Caki2 (cell line): ENCODE data around the gene ERBB4. TPM values are rescaled to one million over a fixed set of nuclear protein-coding genes. Genes with fewer than 3 reads are reported as not detected.
"Not testable (repeated sequence)": the region's sequence is repeated elsewhere in the genome, so short reads cannot be mapped to it uniquely, and the experiment has no call there.

Source experiments
- DNase-seq: peaks from one replicate; pipeline ENCODE4 v3.0.0-alpha.2; 2015; ENCODE audit warnings: low read depth
- in situ Hi-C: cut with HindIII; loops from 2 replicates; pipeline ENCODE4 v1.10.0; 2016; ENCODE audit warnings: low sequenced_read_pairs, low pct_unique_long_range_greater_than_20kb, mixed read lengths
- total RNA-seq: library from RNA; depleted of rRNA; stranded (reverse); fragments of >200 nt; shearing (Covaris generic); gene quantifications from 2 replicates; pipeline ENCODE4 v1.2.3, GENCODE V29; 2014; ENCODE audit warnings: low replicate concordance

ERBB4 gene
- total RNA-seq, 1 experiment from 2014 or later = 0.10 TPM

DNA sequence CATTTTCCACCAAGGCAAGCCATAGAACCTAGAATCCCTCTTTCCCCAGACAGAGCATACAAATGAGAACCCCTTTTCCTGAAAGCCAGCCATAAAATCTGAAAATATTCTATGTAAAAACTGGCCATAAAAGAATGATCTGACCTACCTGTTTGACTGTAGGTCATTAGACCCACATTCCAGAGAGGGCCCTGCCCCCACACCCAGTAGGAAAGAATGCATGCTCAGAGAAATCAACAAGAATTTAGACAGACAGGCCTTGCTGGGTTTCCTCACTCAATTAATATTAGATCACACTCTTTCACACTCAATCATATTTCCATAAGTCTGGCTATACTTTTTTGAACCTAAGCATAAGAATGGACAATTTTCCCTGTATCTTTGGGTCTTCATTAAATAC, 929.5 kb downstream of the ERBB4 start:
- in situ Hi-C loops = no loop called here
- no peak for DNase-seq

DNA sequence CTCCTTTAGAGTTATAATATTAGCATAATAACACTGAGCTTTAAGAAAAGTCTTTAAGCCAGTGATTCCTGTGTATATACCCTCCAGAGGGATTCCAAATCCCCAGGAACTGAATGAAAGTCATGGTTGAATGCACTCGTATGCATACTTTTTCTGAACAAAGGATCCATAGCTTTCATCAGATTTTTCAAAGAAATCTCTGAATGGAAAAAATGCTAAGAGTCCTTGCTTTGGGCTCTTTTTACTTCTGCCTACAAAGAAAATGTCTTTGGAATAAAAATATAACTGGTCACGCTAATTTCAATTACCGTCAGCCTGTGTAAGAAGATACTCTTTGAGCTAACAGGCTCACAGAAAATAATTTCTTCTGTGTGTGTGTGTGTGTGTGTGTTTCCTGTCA, 939.5 kb downstream of the ERBB4 start:
- no peak for DNase-seq
- in situ Hi-C loops = no loop called here

DNA sequence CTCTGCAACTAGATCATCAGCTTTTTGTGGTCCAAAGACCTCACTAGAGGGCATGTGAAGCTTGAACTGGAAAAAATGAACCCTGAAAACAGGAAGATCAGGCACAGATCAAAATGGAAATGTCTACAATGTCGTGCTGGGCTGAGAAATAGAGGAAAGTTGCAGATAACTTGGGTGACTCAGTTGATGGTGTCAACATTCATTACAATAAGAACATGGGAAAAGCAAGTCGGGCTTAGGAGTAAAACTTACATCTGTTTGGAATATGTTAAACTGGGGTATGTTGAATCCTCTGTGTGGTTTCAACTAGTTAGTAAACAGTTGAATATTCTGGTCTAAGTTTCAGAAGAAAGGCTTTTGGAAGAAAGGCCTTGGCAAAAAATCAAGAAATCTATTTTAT, 940.4 kb downstream of the ERBB4 start:
- in situ Hi-C loops = no loop called here

DNA sequence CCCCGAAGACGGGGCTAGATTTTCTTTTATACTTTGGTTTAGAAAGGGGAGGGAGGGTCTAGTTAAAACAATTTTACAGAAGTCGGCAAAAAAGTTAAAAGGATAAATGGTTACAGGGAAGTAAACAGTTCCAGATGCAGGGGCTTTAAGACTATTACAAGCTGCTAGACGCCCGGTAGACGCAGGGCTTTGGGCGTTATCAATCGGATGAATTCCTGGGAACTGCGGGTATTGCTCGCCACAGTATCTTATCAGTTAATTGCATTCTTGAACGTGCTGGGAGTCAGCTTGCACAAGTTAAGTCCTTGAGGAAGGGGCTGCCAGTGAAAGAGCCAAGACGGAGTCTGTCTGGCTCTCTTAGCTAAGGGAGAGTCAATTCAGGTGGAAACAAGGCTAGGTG, 946.6 kb downstream of the ERBB4 start:
- DNase-seq, in situ Hi-C loops: not testable (repeated sequence)

More for the DNA sequence above, 940.4 kb downstream of the ERBB4 start:
- DNase-seq = no peak

DNA sequence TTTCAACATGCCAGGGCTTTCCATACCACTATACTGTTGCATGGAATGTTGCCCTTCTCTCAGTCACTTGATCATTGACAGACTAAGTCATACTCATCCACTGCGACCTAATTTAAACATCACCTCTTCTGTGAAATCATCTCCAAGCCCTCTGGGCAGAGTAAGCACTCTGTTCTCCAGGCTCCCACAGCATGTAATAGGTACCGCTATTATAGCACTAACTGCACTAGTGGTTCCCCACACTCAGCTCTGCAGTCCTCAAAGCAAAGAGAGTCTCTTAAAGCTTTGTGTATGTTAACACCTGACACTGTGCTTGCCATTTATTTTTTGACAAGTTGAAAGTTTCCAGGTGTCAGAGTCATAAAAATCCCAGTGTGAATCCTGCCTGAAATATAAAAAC, 947.2 kb downstream of the ERBB4 start:
- DNase-seq = no peak
- in situ Hi-C loops = no loop called here

DNA sequence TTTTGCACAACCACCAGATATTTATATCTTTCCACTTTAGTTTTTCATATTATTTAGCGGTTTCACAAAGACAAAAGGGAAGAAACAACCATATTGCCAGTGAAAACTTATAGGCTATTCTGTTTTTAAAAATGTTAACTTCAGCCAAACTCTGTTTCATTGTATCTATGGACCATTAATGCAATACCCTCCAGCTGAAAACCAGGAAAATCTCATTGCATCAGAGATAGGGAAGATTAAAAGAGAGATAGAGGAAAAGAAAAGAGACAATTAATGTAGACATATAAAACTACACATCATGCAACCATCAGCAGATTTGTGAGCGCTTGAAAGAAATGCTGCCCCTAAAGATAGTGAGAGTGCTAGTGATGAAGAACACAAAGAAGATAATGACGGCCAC, 970.2 kb downstream of the ERBB4 start:
- in situ Hi-C loops = no loop called here
- DNase-seq = no peak

DNA sequence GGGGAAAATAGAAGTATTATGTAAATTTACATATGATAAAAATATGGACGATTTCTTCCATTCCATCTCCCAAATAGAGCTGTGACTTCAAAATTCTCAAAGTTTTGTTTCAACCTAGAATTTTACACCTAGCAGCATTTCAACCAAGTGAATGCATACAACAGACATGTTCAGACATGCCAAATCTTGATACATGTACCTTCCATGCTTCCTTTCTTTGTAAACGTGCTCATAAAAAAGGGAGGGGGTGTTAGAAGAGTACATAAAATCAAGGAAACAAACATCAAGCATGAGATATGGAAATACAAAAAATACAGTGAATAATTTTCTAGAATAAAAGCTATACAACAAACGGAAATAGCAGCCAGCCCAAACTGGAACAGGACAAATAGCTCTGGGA, 974.2 kb downstream of the ERBB4 start:
- in situ Hi-C loops = no loop called here
- DNase-seq = no peak

DNA sequence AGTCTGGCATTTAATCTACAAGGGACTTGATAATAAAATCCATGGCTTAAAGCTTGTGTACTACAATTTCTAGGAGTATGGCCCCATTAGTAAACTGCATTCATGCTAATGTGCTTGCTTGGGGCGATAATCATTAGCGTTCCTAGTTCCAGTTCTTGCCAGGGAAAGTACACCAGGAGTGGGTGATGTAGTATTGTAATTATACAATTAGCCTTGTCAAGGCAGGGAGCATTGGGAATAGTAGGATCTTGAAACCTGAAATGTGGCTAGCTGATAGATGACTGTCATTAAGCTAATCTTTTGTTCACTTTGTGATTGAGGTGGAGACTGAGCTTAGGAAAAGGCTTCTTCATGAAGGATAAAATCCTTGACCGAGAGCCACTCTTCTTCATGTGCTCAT, 993.0 kb downstream of the ERBB4 start:
- no peak for DNase-seq
- in situ Hi-C loops = no loop called here

DNA sequence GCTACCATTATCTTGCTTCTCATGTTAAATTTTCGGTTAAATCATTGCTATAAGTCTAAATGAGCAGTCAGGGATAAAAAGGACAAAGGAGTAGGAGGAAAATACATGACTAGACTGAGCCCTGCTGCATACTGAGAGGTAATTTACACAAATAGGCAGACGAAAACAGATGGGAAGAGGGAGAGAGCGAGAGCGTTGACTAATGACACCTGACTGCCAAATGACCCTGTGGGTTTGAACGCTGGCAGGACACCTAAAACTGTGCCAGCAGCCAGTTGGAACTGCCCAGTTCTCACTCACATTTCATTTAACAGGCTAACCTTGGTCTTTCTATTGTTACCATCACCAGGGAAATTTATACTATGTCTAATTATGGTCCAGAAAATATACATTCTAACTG, 1004.0 kb downstream of the ERBB4 start:
- in situ Hi-C loops = no loop called here
- DNase-seq = no peak

DNA sequence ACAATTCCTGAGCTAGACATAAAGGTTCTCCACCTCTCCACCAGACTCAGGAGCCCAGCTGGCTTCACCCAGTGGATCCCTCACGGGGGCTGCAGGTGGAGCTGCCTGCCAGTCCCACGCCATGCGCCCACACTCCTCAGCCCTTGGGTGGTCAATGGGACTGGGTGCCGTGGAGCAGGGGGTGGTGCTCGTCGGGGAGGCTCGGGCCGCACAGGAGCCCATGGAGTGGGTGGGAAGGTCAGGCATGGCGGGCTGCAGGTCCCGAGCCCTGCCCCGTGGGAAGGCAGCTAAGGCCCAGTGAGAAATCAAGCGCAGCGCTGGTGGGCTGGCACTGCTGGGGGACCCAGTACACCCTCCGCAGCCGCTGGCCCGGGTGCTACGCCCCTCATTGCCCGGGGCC, 1014.4 kb downstream of the ERBB4 start:
- in situ Hi-C loops = not testable (repeated sequence)

DNA sequence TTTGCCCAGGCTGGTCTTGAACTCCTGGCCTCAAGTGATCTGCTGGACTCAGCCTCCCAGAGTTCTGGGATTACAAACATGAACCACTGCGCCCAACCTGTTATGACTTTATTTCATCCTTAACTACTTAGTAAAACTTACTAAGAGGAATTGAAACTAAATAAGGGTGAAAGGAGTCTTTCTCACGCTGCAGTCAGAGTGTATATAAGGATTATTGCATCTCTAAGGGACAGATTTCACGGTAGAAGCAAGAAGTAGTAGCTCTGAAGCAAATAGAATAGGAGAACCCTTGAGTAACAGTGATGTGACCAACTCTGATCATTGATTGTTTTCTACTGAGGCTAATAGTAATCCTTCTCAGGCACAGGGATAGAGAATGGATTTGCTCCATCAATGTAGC, 1022.1 kb downstream of the ERBB4 start:
- in situ Hi-C loops = no loop called here
- no peak for DNase-seq

More for the DNA sequence above, 1014.4 kb downstream of the ERBB4 start:
- not testable (repeated sequence) for DNase-seq

DNA sequence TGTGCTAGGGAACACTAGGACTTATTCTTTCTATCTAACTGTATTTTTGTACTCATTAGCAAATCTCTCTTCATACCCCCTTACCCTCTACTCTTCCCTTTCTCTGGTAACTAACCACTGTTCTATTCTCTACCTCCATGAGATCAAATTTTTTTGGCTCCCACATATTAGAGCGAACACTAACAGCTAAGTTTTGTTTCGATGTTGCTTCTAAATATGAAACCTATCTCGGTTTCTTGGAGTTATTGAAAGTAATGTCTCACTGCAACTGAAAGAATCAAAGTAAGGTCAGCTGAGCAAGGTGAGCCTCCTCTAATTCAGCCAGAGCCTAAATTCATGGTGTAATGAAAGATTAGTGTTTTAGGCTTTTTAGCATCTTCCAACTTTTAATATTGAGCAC, 1024.6 kb downstream of the ERBB4 start:
- no peak for DNase-seq
- in situ Hi-C loops = no loop called here

DNA sequence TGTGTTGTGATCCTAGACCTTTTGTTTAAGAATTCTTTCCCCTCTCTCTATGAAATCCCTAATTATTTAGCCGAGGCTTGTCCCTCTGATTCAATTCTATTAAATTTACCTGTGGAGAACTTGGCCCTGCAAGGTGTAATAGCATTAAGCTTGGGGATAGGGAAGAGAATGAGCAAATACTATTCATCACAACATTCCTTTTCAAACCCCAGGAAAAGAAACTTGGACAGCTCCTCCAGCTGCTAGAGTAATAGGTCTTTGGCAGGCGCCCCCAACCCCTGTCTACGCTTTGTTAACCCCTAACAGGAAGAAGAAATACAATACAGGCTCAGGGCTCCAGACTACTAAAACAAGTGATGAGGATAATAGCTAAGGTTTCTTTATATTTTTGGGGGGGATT, 1025.2 kb downstream of the ERBB4 start:
- DNase-seq = no peak
- in situ Hi-C loops = no loop called here

DNA sequence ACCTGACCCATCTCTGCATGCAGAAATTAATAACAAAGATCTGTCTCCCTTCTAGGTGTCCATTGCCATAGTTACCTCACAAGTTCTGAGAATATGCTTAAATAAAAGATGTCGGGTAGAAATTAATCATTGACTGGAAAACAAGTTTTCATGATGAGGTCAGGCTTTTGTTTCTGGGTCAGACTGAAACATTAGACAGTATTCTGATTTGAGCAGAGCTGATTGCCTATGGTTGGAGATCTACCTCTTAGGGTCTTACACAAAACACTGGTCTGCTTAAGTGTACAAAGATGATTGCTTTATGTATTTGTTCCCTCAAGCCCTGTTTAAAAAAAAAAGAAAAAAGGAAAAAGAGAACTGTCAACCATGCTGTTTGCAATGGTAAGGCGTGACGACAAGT, 1025.8 kb downstream of the ERBB4 start:
- peak; percentile 59 for DNase-seq
- in situ Hi-C loops = no loop called here

DNA sequence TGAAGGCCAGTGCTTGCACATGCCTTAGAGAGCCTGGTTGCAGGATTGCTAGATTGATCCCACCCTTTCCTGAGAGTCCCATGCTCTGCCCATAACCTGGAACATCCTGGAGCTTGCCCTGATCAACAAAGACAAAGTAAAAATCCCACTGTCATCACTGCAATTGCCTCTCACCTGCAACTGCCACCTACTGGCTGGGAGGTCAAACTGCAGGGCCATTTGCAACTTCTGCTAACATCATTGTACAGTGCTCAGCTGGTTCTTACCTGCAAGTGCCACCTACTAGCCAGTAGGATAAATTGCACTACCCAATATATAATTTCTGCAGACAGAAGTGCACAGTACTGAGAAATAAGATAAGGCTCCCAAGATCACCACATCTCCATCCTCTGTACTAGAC, 1034.7 kb downstream of the ERBB4 start:
- in situ Hi-C loops = no loop called here
- no peak for DNase-seq

DNA sequence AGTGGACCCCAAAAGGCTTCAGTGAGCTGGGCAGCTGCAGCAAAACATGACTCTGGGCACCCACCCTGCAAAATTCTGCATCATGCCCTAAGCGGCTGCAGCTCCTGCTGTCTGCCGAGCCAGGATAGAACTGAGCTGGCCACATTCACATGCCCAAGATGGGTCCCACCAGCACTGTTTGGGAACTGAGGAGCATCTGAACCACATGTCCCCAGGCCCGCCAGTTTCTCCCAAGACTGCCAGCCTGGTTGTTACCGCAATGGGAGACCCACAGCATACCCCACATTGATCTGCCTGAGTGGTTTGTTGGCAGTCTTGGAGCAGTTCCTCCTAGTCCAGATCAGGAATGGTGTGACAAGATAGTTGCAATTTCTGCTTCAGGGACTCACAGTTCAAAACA, 1035.4 kb downstream of the ERBB4 start:
- in situ Hi-C loops = no loop called here
- DNase-seq = no peak

DNA sequence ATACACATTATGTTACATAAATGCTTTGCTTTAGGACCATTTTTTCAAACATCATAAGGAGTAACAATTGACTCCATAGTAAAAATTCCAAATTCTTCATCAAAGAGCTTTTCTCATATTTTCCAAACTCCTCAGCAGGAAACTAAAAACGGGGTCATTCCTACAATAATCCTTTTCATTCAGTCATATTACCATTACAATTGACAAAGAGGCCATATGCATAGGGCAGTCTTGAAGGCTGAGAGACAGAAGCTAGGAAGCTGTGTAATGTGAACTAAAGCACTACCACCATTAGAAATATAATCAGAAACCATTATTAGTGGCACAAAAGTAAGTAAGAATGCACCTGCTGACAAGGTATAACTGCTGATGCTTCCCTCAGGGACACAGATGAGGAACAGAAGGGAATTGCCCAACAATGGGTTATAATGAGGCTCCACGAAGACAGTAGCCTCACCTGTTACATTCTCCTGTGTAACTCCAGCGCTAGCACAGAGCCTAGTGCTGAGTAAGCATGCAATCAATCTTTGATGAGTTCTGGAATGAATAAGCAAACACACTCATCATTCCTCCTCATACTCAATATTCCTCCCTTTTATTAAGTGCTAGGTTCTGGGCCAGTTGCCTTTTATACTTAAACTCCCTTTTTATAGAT, 1039.9 kb downstream of the ERBB4 start:
- in situ Hi-C loops = no loop called here
- DNase-seq = no peak

DNA sequence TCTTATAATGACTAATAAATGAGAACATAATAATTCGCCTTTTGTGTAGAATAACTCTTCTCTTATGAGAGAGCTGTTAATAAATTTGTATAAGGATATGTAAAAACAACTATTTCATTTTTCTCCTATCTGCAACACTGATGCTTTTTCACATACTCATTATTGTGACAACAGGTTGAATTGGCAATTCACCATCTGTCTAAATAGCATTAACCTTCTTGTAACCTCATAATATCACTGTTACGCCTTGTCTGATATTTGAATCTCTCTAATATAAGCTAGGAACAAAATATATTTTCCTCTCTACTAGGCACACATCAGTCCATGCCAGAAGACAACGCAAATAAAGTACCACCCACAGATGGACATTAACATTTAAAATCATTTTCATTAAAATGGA, 1043.3 kb downstream of the ERBB4 start:
- DNase-seq = no peak
- in situ Hi-C loops = no loop called here

DNA sequence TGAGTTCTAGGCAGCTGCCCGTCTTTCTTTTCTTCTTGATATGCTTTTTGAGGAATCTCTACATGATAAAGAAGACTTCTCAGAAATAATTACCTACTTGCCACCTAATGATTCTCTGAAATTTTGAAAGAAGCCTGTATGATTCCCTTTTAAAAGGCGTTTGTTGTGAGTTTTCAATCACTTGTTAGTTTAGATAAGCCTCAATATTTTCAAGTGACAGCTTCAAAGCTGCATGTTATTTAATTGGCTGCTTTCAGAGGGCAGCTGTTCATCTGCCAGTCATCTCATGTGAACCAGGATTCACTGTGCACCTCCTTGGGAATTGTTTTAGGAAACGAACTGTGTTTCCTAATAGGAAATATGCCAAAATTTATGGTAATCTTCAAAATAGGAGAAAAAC, 1044.1 kb downstream of the ERBB4 start:
- in situ Hi-C loops = no loop called here
- DNase-seq = no peak

DNA sequence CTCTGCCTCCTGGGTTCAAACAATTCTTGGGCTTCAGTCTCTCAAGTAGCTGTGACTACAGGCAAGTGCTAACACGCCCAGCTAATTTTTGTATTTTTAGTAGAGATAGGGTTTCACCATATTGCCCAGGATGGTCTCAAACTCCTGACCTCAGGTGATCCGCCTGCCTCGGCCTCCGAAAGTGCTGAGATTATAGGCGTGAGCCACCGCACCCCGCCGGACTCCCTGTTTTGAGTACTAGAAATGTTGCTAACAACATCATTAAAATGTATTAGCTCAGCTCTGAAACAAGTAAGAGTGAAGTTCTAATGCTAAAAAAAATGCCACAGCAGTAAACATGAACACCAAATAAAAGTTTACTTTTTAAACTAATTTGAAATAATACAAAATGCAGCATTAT, 1044.5 kb downstream of the ERBB4 start:
- in situ Hi-C loops = no loop called here
- no peak for DNase-seq

DNA sequence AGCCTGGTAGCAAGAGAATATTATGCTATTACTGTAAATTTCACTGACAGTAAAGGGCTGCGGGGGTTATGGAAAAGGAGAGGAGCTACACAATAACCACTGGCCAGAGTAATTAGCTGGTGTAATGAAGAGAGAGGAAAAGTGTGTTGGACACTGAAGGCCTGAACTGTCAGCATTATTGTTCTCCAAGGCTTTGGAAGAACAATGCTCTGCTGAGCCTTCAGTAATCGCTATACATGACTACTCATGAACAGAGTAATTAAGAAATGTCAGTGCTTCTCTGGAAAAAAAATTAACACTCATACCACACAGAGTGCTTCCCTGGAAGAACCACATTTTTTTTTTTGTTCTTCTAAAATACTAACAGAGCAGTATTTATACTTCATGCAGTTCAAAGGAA, 1050.9 kb downstream of the ERBB4 start:
- no peak for DNase-seq
- in situ Hi-C loops = no loop called here
